NCI-H146 treated with DMSO at 0.1 percent for 48 hours (cell line): ENCODE data around the gene STX12.
"Not testable (repeated sequence)": the region's sequence is repeated elsewhere in the genome, so short reads cannot be mapped to it uniquely, and the experiment has no call there.

Experiments
- DNase-seq: peaks from one replicate; lab custom pipeline; 2025; ENCODE audit not compliant: unreplicated experiment; lab: John Stamatoyannopoulos, UW

The STX12 gene

DNA sequence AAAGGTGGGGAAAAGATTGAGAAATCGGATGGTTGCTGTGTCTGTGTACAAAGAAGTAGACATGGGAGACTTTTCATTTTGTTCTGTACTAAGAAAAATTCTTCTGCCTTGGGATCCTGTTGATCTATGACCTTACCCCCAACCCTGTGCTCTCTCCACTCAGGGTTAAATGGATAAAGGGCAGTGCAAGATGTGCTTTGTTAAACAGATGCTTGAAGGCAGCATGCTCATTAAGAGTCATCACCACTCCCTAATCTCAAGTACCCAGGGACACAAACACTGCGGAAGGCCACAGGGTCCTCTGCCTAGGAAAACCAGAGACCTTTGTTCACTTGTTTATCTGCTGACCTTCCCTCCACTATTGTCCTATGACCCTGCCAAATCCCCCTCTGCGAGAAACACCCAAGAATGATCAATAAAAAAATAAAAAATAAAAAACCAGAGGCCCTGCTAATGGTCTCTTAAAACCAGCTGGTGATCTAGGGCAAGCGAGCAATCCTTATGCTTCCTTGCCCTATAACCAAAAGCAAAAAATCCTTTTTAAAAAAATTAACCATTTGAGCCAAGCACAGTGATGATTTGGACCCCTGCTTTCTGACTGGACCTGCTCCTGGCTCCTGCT, 56.4 kb downstream of the STX12 start:
- not testable (repeated sequence) for DNase-seq

DNA sequence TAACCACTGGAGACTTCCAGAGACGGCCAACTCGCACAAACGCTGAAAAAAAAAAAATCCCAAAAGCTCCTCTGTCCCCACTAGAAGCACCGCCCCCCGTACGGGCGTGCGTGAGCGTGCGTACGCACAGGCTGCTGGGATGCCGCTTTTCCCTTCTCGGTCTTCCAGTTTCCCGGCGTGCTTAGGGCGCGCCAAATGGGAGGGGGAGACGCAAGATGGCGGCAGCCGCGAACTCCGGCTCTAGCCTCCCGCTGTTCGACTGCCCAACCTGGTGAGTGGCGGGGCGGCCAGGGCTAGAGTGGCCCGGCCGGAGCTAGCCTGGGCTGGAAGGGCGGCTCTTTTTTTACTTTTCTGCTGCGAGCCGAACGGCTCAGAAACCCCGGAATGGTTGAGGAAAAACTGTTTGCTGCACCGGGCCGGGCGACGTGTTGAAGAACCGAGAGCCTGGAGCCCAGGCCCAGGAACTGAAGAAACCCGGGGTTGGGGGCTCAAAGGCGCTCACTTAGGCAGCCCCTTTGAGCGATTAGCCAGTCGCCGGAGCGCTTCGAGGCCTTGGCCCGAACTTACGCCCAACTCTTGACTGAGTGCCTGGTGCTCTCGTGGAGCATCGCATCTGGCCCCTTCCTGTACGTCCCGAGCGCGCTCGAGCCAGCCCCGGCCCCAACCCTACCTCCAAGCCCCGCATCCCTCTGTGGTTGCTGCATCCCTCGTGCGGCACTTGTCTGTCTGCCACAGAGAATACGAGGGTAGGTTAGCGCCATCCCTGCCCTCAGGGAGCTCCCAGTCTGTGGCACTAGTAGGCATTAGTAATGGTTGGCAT, 57.8 kb downstream of the STX12 start, which contains the start of gene PPP1R8:
Gene PPP1R8, plus strand, starts transcription at position 162 of the 820 bp plus-strand sequence. Its CDS starts 54 bp downstream, at position 216.
- peak; percentile 89 for DNase-seq

DNA sequence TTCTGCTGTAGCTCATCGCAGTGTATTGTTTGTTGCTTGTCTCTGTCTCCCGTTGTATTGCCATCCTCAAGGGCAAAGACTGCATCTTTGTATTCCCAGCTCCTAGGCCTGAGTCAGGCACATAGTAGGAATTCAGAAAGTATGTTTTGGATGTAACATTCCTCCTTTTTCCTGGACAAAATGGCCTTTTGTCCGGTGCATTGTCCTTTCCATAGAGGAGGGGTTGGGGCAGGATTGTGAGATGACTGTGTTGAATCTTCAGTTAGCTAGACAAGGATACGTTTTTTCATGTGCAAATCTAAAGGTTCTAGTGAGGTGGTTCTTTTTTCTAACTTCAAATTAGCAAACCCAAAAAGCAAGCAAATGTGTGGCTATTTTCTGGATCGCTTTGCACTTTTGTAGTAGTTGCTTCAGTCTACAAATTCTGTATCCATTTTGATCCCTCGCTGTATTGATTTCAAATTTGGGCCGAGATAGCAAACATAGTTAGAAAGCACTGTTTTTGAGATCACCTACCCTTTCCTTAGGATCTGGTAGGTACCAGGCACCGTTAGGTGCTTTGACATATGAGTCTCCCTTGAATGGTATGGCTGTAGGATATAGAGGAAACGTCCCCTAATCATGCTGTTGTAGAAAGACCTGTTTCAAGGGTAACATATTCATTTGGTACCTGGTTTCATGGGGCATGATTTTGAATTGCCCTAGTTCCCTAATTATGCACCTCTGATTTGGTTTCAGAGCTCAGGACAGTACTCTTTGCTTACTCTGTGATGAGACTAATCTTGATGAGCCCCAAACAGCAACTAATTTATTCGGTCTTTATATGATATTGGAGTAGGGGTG, 58.8 kb downstream of the STX12 start:
- DNase-seq, result no peak

DNA sequence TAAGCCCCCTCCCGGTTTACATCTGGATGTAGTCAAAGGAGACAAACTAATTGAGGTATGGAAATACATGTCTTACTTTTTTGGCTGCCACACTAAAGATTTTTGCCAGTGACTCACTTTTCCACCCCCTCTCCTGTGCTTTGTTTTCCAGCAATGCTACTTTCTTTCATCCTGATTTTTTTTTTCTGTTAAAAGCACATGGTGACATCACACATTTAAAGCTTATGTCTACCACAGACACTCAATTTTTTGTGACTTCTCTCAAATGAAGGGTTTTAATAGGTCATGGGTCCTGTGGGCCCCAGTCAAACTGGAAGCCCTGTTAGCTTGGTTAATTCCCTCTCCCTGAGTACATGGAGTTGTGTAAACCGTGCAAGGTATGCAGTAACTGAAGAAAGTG, 59.7 kb downstream of the STX12 start:
- no peak for DNase-seq

DNA sequence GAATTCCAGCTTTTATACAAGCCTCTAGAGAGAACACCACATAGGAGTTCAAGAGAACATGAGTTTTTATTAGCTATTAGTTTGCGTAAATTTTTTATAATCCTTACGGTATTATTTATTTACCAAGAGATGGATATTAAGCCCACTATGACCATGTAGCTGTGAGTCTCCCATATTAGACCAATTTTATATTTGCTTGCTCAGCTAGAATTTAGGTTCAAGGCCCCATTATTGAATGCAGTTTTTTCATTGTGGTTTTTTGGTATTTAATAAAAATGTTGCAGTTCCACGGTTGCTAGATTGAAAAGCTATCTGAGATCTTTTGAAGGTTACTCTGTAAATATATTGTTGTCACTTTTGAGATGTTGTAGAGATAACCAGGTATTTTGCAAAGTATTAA, 60.5 kb downstream of the STX12 start:
- no peak for DNase-seq

DNA sequence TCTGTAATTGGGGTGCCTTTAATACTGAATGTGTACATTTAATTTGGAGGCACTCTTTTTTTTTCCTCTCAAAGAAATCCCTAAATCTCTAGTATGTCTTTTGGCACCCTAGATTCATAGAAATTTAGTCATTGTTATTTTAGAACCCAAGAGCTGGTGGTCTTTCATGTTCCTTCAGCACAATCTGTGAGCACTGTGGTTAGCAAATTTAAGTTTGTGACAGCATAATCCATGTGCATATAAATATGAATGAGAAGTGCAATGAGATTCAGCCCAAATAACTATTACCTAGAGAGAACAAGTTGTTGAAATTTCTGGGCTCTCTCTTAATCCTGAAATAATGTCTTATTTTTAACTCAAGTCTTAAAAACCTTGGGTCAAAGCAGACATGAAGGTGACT, 62.0 kb downstream of the STX12 start:
- no peak for DNase-seq

DNA sequence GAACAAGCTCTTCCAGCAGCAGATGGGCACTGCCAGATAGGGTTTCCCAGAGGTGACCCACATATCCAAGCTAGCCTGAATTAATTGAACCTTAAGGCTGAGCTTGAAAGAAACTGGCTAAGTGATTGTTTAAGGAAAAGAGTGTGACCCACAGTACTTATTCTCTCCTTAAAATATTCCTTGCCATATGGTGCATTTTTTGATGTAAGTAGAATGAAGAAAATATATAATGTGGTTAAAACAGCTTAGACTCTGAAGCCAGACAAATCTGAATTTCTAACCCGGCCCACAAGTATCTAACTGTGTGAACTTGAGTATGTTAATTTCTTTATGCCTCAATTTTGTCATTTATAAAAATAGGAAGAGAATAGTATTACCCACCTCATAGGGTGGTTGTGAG, 62.5 kb downstream of the STX12 start:
- DNase-seq, result no peak

DNA sequence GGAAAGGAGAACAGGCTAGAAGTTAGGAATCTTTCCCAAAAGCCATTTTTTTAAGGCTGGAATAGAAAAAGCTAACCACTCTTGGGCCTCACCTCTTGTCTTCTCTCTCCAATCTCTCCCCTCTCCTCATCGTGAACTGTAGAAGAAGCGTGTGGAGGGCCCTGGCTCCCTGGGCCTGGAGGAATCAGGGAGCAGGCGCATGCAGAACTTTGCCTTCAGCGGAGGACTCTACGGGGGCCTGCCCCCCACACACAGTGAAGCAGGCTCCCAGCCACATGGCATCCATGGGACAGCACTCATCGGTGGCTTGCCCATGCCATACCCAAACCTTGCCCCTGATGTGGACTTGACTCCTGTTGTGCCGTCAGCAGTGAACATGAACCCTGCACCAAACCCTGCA, 76.9 kb downstream of the STX12 start:
- DNase-seq, result no peak

DNA sequence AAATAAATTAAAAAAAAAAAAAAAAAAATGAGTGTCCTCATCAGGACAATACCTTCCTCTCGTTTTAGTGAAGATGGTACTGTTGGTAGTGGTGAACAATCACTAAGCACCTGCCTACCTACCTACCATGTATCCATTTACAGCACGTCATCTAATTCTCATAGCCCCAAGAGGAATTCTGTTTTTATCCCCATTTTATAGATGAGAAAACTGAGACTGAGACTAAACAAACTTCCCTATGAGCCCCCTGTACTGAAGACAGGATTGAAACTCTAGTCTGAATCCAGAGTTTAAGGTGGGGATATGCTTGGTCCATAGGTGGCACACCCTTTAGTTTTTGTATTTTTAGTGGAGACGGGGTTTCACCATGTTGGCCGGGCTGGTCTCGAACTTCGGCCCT, 82.1 kb downstream of the STX12 start:
- no peak for DNase-seq

DNA sequence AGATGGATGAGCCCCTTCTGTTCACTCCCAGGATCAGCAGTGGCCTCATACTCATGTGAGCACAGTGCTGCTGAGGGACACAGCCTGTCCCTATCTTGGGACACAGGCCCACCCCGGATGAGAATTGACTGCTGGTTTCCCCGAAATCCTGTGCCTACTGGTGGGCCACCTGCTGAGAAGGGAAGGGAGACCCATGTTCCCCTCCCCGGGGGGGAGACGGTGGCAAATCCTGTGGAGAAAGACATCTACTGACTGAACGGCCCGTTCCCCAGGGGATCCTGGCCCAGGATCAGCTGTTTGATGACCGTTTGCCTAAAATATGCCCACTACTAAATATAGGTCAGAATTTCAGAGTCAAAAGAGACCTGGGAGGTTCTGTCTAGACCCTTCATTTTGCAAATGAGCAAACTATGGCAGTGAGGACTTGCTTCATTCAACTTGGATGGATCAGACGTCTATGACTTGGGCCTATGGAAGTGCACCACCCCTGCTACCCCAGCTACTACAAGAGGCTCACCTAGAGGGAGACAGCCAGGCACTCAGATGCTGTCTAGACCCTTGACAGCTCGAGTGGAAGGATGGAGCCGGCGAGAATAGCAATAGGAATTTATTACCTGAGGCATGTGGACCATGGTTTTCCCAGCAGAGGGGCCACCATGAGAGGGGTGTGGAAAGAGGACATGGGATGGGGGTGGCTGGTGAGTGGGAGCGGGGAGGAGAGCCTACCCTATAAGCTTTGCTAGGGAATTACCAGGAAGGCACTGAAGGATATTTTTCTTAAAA, 83.7 kb downstream of the STX12 start:
- no peak for DNase-seq

DNA sequence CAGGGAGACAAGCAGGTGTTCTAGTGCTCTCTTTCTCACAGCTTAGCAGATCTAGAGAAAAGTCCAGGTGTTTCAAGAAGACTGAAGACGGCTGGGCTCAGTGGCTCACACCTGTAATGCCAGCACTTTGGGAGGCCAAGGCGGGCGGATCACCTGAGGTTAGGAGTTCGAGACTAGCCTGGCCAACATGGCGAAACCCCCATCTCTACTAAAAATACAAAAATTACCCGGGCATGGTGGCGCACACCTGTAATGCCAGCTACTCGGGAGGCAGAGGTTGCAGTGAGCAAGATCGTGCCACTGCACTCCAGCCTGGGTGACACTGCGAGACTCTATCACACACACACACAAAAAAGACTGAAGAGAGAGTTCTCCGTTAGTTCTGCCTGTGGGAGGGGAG, 84.5 kb downstream of the STX12 start:
- DNase-seq, result not testable (repeated sequence)

DNA sequence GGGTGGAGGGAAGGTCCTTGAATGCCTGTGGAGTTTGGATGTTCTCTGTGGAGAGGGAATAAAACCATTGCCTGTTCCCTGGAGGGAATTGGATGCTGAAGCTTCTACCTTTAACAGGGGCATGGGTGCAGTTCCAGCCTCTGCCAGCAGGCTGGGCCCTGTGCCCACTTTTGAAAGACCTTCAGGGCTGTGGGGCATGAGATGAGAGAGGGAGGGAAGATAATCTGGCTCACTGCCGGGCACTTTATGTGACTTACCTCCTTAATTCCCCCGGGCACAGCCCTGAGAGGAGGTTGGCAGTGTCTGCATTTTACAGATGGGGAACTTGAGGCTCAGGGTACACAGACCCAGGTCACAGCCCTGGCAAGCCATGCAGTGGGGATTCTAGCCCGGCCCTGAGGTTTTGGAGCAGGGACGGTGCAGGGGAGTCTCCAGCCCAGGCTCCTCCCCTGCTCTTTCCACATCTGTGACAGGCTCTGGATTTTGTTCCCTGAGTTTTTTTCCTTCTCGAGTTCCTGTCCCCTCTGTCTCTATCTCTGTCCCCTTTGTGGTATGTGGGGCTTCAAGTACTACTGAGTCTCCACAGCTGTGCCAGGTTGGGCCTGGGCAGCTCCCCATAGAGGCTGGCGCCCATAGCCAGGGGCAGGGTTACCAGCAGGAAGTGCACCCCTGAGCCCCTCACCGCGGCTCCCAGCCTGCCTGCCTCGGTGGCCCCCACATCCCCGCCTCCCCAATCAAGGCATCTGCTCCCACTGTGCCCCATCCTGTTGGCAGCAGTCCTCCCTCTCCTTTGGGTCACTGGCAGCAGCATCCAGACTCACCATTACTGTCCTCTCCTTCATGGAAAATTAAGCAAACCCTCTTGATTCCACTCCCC, 85.3 kb downstream of the STX12 start:
- no peak for DNase-seq

DNA sequence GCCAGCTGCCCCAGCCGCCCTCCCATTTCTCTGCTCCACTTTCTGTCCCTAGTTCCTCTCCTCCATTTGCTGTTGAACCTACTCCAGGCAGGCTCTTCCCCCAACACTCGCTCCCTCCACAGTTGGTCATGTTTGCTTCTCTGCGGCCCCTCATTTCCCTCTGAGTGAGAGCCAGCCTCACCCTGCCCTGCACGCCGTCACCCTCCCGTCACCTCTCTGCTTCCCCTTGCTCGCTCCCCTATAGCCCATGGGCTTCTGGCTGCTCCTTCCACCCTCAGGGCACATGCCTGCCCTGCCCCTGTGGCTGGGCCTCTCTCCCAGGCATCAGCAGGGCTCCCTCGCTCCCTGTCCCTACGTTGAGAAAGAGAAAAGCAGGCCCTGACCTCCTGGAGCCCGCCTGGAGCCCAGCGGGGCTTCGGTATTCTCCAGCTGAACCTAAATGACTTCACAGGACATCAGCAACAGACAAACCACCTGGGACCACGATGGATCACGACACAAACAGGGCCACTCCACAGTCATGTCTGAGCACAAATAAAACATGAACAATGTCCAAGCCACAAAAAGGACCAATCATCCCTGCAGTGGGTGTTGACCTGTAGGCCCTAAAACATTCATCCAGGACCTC, 86.0 kb downstream of the STX12 start:
- no peak for DNase-seq

DNA sequence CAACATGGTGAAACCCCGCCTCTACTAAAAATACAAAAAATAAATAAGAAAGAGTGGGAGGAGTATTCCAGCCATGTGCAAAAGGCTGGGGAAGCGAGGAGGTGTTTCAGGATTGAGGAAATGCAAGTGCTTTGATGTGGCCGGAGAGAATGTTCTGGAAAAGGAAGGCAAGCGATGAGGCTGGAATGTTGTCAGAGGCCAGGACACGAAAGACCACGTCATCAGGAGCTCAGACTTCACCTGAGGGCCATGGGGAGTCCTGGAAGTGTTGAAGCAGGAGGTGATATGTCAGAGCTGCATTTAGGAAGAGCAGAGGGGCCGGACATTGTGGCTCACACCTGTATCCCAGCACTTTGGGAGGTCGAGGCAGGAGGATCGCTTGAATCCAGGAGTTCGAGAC, 88.4 kb downstream of the STX12 start:
- DNase-seq, result no peak

DNA sequence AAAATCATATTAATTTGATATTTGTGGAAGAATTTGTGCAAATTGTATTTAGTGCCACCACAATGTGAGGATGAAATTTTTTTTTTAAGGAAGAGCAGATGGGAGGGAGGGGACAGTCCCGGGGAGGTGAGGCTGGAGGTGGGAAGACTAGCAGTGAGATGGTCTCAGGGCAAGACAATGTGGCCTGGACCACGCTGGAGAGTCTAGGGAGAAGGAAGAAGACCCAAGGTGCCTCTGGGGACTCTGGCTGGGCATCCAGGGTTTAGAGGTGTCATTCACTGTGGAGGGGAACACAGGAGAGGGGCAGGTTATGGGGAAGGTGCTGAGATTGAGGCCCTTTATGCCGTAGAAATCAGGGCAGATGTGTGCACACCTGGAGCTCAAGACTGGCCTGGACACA, 89.0 kb downstream of the STX12 start:
- no peak for DNase-seq

DNA sequence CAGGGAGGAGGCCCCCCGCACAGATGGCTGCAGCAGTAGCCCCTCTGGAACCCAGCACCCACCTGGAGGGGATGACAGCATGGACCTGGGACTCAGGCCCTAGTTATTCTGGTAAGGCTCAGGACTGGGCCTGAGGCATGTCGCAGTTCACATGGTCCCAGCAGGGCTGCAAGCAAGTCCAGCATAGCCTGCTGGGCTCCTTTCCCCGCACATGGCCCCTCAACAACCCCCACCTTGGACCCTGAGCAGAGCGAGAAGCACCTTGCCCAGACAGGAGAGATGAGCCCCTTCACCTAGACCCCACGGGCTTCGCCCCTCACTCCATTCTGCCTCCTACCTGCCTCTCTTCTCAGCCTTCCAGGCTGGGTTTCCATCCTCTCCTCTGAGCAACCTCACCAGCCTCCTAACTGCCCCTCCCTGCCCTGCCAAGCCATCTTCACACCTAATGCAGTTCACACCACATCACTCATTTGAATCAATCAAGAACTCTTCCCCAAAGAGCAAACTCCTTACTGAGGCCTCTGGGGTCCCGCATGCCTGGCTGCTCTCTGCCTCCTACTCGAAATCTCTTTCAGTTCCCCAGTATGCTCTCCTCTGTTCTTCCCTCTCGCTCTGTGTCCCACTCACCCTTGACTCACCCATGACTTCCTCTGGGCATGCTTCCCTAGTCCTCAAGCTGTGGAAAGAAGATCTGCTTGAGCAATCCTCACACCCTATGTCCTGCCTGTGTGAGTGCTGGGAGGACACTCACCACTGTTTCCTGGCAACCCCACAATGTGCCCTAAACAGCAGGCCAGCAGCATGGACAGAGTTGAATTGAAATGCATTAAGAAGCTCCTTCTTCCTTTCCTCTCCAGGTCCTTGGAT, 89.9 kb downstream of the STX12 start:
- no peak for DNase-seq

DNA sequence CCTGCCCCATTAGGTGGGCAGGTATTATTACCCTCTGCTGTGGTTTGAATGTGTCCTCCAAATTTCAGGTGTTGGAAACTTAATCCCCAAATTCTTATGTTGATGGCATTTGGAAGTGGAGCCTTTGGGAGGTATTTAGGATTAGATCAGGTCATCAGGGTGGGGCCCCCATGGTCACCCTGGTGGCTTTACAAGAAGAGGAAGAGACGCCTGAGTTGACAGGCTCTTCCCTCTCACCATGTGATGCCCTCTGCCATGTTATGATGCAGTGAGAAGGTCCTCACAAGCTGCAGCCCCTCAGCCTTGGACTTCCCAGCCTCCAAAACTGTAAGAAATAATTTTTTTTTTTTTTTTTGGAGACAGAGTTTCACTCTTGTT, 90.5 kb downstream of the STX12 start:
- DNase-seq, result no peak

DNA sequence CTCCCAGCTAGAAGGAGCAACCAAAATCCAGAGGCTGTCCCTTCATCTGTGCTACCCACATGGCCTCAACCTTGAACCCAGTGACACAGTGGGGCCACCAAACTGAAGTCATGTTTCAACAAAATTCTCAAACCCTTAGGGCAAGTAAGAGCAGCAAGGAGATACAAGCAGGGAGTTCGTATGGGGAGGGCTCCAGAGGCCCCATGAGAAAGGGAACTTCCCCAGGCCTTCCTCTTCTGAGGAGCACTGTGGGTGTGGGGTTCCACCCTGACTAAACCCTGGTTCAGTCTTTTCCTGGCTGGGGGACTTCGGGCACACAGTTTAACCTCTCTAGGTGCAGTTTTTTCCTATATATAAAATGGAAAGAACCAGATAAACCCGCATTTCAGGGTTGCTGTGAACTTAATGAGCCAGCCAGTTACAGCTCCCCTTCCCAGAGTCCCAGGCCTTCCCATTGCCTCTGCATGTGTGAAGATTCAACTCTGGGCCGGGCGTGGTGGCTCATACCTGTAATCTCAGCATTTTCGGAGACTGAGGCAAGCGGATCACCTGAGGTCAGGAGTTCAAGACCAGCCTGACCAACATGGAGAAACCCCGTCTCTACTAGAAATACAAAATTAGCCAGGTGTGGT, 91.4 kb downstream of the STX12 start:
- DNase-seq, result no peak
